Femur (tissue), 1 donor: ENCODE measurements around the gene GNA12.

Experiments
- DNase-seq: peaks from one replicate; pipeline ENCODE4 v3.0.0-alpha.2; 2017

GNA12 gene

DNA sequence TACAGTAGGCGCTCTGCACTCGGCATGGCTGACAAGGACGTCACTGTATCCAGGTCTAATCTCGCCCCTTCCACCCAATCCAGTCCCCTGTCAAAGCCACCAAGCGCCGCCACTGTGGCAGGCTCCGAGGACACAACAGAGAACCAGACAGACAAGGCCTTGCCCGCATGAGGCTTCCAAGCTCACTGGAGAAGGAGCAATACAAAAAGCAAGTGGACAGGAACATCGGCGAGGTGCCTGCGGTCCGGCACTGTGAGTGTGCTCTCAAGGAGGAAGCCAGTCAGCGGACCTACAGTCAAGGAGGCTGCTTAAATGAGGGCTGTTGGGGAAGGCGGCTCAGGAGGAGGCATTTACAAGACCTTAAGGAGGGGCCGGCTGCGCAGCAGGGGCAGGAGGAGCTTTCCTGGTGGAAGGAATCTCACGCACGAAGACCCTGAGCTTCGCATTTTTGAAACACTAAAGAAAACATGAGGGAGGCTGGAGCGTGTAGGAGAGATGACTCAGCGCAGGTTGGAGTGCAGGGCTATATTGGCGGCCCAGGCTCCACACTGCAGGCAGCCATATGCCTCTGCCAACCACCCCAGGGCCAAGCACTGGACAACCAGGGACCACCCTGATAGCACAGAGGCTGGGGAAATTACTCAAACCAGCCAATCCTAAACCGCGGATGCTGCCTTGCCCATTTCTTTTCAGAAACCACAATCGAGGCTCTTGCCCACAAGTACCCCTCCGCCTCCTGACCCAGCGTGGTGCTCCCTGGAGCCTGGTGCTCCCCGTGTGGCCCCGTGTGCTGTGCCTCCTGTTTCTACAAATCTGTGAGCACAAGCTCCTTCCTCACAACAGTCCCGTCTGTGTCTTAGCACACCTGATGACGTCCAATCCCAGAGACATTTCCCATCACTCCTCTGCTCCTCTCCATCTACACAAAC, 28.9 kb downstream of the GNA12 start:
- no peak for DNase-seq

GRCh38 chr7:2814186-2814945, 29.7 kb downstream of the GNA12 start:
- no peak for DNase-seq

- no peak for DNase-seq
Measured at GRCh38 chr7:2813350-2814185, 30.5 kb downstream of the GNA12 start.

GRCh38 chr7:2812831-2813230, 31.3 kb downstream of the GNA12 start:
- no peak for DNase-seq

GRCh38 chr7:2812114-2812487, 32.0 kb downstream of the GNA12 start:
- DNase-seq: no peak

DNA sequence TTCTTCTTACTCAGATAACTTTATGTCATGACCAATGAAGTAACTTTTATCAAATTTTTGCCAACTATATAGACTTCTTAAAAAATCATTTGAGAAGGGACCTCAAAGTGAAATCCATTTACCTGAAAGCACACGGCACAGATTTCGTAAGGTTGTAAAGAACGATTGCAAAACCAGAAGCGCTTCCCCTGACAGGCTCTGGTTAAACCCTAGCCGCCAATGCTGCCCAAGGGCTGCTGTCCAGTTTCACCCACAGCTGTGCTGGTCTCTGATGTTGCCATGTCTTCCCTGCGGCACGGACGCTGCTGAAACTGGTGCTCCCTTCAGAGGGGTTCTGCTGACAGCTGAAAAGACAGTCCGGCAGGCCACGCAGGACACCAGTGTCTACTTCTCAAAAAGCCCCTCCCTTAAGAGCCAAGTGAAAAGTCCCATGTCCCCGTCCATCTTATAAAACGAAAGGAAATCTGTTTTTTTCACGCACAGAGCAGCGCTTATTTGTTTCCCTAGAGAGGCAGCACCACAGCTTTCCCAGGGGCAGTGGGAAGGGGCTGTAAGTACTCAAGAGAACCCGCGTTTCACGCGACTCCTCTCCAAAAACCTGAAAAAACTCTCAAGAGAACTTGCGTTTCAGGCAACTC, 32.5 kb downstream of the GNA12 start:
- DNase-seq: peak; percentile 31

GRCh38 chr7:2810682-2811415, 33.3 kb downstream of the GNA12 start:
- DNase-seq: peak; percentile 31

DNA sequence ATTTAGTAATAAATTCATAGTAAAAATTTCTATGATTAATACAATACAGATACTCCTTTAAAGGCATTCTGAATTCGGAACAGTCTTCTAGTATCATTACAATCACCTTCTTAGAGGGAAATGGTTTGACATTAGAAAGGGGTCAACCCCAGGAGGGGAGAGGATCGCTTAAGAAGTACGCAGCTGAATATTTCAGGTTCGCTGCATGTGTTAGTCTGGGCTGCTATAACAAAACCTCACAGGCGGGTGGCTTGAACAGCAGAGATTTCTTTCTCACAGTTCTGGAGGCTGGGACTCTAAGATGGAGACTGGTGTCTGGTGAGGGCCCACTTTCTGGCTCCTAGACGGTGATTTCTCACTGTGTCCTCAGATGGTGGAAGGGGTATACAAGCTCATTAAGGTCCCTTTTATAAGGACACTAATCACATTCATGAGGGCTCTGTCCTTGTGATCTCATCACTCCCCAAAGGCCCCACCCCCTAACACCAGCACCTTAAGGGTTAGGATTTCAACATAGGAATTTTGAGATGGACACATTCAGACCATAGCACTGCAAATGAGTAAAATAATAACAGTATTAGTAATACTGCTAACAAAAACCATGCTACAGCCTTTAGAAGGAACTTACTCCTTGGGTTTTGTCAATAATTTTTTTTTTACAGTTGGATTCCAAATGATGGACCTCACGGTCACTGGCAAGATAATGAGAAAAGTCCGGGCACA, 34.0 kb downstream of the GNA12 start:
- no peak for DNase-seq

DNA sequence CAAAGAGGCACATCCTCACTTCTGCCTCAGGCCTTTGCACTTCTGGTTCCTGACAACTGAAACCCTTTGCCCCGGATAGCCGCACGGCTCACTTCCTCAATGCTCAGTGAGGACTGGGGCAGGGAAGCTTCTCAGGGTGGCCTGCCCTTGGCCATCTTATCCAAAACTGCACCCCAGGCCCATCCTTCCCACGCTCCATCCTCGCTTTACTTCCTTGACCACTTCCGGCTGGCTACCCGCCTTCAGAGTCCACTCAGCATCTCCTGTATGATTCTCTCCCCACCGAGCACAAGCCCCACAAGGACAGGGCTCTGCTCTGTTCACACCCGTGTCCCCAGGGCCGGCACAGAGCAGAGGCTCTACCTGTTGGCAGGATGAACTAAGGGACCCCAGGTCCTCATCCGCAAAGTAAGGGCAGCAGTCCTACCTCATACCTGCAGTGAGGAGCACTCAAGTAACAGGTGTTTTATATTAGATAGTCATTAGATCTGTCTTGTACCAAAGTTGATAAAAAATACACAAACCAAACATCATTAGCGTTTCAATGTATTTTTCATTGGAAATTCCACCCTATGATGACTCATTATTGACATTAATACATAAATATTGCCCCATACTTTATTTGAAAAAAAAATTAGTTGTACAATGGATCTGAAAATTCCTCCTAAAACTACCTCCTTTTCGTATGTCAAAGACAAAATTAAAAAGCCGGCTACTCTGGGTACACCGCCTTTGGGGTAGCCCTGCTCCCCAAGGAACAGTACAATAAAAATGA, 35.0 kb downstream of the GNA12 start:
- DNase-seq: no peak

- DNase-seq: no peak
Measured at GRCh38 chr7:2807845-2808772, 36.0 kb downstream of the GNA12 start.

DNA sequence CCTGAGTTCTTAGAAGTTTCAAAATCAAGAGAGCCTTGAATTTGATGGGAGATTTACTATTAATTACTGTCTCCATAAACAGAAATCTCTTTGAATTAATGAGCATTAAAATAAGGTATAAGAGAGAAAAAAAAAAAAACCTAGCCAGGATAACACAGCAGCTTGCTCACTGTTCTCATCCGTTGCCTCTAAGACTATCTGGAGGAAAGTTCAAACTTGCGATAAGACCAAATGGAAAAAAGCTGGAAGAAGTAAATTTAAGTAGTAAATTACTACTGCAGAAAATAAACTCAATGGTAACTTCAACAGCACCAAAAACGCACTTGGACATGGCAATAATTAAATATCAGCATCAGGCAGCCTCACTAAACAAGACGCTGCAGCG, 36.7 kb downstream of the GNA12 start:
- no peak for DNase-seq

DNA sequence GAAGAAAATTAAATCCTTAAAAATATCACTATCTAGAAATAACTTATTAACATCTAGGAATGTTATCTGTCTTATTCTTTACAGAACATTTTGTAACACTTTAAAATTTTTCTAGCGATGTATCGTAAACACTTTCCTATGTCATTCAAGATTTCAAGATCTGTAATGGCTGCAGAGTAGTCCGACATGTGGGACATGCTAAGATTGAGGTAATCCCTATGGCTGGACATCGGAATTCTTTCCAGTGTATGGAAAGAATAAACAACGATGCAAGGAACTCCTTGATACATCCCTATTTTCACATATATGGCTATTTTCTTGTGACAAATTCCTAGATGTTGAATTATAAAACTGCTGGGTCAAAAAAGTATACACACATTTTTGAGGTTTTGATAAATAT, 37.5 kb downstream of the GNA12 start:
- DNase-seq: no peak

DNA sequence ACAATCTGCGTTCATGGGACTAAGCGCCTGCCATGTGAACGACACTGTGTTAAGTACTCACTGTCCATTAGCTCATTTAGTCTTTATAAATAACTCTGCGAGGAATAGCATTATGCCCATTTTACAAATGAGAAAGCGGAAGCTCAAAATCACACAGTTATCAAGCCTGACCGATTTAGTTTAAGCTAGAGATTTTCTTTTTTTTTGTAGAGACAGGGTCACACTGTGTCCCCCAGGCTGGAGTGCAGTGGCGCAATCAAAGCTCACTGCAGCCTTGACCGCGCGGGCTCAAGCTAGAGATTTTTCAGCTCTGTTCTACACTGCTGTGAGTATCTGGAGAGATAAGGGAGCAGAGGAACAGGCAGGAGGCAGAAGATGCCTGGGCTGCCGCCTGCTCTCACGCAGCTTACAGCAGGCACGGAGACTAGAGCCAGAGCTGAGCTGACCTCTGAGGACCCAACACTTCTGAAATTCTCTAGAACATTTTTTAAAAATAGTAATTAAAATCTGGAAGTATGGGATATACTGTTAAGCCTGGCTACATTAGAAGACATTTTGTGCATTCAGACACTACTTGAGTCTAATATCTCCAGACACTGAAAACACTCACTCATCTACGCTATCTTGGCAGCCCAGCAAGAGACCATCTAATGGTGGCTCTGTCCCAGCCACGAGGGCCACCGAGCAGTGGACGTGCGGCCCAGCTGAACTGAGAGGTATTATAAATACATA, 38.7 kb downstream of the GNA12 start:
- DNase-seq: no peak

GRCh38 chr7:2804227-2804763, 39.8 kb downstream of the GNA12 start:
- no peak for DNase-seq

- DNase-seq: no peak
Measured at GRCh38 chr7:2803755-2804154, 40.4 kb downstream of the GNA12 start.

GRCh38 chr7:2803342-2803692, 40.8 kb downstream of the GNA12 start:
- DNase-seq: no peak

GRCh38 chr7:2802504-2803341, 41.4 kb downstream of the GNA12 start:
- peak; percentile 34 for DNase-seq
